Stromal cell of bone marrow (primary cell): ENCODE data around the gene TUBA4A.
"Not testable (repeated sequence)": the region's sequence is repeated elsewhere in the genome, so short reads cannot be mapped to it uniquely, and the experiment has no call there.

Experiments
- DNase-seq: peaks from one replicate; pipeline ENCODE4 v3.0.0-alpha.2; 2012; ENCODE audit warnings: low read depth

The TUBA4A gene

DNA sequence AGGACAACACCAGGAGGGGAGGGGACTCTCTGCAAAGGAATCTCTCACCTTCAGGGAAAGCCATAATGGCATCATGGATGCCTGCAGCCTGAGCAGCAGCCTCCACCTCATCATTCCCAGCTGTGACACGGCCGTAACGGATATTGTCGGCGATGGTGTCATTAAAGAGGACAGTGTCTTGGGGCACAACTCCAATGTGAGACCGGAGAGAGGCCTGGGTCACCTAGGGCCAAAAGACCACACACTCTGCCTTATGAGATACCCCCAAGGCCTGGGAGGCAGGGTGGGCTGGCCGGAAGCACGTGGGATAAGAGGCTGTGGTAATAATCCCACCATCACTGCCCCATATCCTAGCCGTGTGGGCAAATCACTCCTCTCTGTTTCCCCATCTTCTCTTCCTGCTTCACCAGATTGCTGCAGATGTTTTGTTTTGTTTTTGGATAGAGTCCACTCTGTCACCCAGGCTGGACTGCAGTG, 42.8 kb downstream of the TUBA4A start:
- DNase-seq, result no peak

DNA sequence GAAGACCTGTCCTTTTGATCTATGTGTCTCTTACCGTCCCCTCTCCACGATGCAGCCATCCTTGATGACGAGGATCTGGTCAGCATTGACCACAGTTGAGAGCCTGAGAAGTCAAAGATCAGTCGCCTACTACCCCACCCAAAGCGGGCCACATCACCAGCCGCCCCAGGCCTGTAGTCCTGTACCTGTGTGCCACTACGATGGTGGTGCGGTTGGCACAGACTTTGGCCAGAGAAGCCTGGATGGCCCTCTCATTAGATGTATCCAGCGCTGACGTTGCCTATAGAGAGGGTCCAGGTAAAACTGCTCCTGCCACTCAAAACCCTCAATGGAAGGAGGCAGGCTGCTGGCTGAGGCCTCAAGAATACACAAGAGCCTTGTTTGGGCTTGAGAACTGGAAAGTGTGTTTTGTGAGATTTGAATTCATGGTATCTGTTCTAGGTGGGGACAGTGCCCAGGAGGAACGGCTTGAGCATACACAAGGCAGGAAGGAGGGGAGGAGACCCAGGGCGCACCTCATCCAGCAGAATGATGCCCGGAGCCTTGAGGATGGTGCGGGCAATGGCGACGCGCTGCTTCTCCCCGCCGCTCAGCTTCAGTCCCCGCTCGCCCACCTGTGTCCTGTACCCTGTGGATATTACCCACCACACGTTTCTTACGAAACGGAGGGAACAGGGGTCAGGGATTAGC, 43.4 kb downstream of the TUBA4A start:
- no peak for DNase-seq

DNA sequence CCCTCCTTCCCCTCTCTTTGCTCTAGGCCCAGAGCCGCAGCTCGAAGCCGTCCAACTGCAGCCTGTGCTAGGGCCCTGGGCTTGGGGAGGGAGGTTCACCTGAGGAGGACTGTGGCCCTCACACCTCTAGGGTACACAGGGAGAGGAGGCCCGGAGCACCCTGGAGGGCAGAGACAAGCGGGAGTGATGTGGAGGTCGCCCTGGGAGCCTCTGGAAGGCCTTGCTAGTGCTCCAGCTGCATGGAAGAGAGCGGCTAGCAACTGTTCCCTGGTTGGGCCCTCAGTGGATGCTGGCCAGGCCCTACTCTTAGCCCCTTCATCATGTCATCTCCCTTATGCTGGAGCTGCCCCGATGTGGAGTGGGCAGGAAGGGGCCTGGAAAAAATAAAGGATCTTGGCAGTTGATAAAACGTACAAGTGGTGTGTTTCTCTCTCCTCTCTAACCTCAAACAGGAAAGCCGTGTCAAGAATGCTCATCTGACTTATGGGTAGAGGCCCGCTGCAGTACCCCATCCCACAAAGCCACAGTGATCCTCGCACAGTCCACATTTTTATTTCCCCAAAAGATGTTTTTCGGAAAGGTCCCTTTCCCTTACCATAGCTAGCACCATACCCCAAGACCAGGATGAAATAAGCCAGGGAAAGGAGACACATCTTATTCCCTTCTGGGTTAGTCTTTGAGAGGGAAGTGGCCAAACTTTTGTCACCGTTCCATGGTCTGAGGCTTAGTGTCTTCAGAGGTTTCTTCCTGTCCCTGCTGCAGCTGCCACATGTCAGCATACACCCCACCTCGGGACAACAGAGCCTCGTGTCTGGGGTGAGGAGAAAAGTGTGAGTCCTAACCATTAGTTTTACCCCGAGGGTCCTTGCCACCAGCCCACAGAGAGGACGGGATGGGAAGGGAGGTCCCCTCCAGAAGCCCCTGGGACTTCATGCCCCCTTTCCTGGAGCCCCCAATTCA, 44.2 kb downstream of the TUBA4A start:
- DNase-seq, result no peak

DNA sequence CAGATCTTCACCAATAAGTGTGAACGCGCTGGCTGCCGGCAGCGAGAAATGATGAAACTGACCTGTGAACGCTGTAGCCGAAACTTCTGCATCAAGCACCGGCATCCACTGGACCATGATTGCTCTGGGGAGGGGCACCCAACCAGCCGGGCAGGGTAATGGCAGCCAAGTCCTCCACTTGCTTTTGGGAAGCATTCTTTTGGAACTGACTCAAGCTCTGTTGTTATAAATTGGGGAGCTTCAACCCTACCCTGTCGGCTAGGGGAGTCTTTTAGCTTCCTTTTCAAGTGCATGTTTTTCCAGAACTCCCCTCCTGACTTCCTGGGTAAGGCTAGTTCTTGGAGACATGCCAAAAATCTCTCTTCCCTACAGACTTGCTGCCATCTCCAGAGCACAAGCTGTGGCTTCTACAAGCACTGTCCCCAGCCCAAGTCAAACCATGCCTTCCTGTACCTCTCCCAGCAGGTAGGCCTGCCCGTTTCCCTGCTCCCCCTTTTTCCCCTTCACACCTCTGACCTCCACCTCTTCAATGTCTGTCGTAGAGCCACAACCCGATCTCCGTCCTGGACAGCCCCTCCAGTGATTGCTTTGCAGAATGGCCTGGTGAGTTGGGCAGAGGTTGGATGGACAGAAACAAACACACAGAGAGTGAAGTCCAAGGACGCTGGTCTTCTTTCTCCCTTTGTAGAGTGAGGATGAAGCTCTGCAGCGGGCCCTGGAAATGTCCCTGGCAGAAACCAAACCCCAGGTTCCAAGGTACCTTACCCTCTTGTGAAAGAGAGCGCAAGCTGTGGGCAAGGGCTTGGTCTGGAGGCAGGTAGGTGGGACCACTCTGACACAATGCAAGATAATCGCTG, 45.6 kb downstream of the TUBA4A start:
- DNase-seq, result no peak

DNA sequence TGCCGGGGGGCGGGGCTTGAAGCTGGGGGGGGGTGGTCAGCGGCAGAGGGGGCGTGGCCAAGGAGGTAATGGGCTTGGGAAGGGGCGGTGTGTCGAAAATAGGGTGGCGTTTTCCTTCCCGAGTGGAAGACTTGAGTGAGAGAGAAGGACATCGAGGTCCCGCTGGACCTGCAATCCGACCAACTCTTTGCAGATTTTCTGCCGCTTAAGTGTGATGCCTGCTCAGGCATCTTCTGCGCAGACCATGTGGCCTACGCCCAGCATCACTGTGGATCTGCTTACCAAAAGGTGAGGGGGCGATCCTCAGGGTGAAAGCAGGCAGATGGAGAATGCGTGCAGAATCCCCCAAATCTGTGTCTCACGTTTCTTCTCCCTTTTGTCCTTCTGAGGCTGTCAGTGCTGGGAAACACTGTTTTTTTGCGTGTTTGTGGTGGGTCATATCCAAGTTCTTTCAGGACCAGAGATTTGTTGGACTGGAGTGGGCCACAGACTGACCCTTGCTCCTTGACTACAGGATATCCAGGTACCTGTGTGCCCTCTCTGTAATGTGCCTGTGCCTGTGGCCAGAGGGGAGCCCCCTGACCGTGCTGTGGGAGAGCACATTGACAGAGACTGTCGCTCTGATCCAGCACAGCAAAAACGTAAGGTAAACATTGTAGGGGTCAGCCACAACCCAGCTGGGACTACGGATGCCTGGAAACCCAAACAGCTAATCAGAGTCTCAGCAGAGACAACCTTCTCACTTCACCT, 46.4 kb downstream of the TUBA4A start:
- DNase-seq, result no peak

DNA sequence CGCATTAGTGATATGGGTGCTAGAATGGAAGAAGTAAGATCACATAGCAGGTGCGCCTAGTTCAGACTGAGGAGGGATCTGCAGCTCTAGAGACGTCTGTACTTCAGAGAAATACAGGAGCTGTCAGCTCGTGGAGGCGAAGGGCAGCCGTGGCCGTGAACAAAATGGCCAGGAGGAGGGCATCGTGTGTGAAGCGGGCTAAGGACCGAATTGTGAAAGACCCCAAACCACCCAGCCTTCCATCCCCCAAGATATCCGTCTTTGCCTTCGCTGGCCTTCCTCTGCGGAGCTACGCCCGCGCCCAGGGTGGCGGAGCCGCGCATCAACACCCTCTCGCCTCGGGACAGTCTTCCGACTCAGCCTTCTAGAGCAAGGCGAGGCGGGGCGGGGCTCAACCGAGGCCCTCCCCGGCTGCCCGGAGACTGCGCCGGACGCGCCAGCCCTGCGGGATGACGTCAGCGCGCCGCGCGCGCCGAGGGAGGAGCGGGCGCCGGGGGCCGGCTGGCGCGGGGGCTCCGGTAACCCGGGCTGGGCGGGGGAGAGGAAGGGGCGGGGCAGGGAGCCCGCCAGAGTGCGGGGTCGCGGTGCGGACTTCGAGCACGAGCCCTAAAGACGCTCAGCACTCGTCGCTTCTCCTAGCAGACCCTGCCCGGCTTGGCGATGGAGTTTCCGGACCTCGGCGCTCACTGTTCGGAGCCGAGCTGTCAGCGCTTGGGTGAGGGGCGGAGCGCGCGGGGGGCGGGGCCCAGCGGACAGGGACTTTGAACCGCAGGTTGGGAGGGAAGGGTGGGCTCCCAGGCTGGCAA, 47.2 kb downstream of the TUBA4A start, which contains the start of gene ZFAND2B:
TSS of gene ZFAND2B (plus strand) at position 455 of the 806 bp plus-strand sequence. CDS start at position 661, 206 bp downstream.
- peak; percentile 85 for DNase-seq

DNA sequence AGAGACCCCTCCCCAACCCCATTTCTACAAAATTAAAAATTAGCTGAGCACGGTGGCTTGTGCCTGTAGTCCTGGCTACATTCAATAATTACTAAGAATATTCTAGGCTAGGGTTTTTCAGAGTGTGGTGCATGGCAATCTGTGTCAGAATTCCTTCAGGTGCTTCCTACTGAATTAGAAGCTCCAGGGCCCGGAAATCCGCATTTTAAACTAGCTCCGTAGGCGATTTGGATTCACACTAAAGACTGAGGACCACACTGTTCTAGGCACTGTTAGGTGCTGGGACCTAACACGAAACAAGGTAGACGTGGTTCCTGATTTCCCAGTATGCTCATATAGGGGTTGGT, 47.8 kb downstream of the TUBA4A start:
- no peak for DNase-seq

DNA sequence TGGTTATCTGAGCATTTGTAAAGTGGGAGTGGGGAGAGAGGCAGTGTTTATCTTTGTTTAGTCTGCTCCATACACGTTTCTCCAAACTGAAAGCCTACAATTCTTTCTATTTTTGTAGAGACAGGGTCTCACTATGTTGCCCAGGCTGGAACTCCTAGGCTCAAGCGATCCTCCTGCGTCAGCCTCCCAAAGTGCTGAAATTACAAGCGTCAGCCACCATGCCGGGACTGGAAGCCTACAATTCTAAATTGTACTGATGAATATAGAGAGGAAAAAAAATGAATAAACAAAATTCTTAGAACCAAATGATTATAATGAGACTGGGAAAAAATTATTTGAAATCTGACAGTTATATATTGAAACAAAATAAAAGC, 48.6 kb downstream of the TUBA4A start:
- DNase-seq, result no peak

DNA sequence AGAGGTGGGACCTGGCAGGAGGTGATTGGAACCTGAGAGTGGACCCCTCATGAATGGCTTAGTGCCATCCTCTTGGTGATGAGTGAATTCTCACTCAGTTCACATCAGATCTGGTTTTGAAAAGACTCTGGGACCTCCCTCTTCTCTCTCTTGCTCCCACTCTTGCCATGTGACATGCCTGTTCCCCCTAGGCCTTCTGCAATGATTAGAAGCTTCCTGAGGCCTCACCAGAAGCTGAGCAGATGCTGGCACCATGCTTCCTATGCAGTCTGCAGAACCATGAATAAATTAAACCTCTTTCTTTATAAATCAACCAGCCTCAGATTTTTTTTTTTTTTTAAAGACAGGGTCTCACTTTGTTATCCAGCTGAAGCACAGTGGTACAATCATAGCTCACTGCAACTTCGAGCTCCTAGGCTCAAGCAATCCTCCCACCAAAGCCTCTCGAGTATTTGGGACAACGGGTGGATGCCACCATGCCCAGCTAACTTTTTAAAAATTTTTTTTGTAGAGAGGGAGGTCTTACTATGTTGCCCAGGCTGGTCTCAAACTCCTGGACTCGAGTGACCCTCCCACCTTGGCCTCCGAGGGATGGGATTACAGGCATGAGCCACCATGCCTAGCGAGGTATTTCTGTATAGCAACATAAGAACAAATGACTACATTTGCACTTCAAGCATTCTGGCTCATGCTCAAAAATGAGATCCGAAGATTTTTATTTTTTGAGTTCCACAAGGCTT, 49.1 kb downstream of the TUBA4A start:
- DNase-seq, result no peak

DNA sequence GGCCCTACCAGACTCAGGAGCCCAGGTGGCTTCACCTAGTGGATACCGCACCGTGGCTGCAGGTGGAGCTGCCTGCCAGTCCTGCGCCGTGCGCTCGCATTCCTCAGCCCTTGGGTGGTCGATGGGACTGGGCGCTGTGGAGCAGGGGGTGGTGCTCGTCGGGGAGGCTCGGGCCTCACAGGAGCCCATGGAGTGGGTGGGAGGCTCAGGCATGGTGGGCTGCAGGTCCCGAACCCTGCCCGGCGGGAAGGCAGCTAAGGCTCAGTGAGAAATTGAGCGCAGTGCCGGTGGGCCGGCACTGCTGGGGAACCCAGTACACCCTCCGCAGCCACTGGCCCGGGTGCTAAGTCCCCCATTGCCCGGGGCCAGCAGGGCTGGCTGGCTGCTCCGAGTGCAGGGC, 52.4 kb downstream of the TUBA4A start:
- not testable (repeated sequence) for DNase-seq

DNA sequence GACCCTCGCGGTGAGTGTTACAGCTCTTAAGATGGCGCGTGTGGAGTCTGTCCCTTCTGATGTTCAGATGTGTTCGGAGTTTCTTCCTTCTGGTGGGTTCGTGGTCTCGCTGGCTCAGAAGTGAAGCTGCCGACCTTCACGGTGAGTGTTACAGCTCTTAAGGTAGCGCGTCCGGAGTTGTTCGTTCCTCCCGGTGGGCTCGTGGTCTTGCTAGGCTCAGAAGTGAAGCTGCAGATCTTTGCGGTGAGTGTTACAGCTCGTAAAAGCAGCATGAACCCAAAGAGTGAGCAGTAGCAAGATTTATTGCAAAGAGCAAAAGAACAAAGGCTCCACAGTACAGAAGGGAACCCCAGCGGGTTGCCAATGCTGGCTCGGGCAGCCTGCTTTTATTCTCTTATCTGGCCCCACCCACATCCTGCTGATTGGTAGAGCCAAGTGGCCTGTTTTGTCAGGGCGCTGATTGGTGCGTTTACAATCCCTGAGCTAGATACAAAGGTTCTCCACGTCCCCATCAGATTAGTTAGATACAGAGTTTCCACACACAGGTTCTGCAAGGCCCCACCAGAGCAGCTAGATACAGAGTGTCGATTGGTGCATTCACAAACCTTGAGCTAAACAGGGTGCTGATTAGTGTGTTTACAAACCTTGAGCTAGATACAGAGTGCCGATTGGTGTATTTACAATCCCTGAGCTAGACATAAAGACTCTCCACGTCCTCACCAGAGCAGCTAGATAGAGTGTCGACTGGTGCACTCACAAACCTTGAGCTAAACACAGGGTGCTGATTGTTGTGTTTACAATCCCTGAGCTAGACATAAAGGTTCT, 53.0 kb downstream of the TUBA4A start:
- not testable (repeated sequence) for DNase-seq
